Measurements from ENCODE around the gene RXFP4. TPM values are rescaled to one million over a fixed set of nuclear protein-coding genes. Genes with fewer than 3 reads are reported as not detected.
A peak's percentile ranks its signal among the peaks of the same experiment; 100 is the strongest.

Gene RXFP4
- total RNA-seq, 2 donors from 2014 or later: not detected

GRCh38 chr1:155944444-155944799 is 3.0 kb downstream of the RXFP4 start:
- DNase-seq (ENCODE audit: low spot score) (no peak), ATAC-seq (ENCODE audit: insufficient number of reproducible peaks, low FRiP score, low read depth) (no peak)
- no peaks in the 10 kb centered on the region for H3K27me3 ChIP-seq (replicated peaks; ENCODE audit: insufficient read depth)
- peaks cover 27 to 51% of the 10 kb centered on the region in 2 donors for H3K4me1 ChIP-seq (ENCODE audit: control insufficient read depth in 1 of 2, low read depth in 2 of 2)
- H3K9me3 ChIP-seq: no peaks in the 10 kb centered on the region
- no peak for TF ChIP-seq CTCF (IDR thresholded peaks at IDR 0.05)
- H3K36me3 ChIP-seq: peaks cover 26% of the 10 kb centered on the region
- H3K27ac ChIP-seq: peak overlapping the region; percentile 46 to 50
- H3K4me3 ChIP-seq: no peak overlapping the region

GRCh38 chr1:155946633-155947219 is 5.3 kb downstream of the RXFP4 start:
- no peak for DNase-seq (ENCODE audit: low spot score)
- Histone ChIP-seq H3K36me3 (peaks cover 46% of the 10 kb centered on the region), H3K9me3 (no peaks in the 10 kb centered on the region), H3K27ac (peak overlapping the region in 1 of 2 donors; percentile 46), H3K4me1 (ENCODE audit: control insufficient read depth in 1 of 2, low read depth in 2 of 2) (peaks cover 8 to 28% of the 10 kb centered on the region in 2 donors), H3K4me3 (no peak overlapping the region), H3K27me3 (replicated peaks; ENCODE audit: insufficient read depth) (no peaks in the 10 kb centered on the region)
- no peak for ATAC-seq (ENCODE audit: insufficient number of reproducible peaks, low FRiP score, low read depth)
- TF ChIP-seq CTCF (IDR thresholded peaks at IDR 0.05): no peak

GRCh38 chr1:155947292-155947691 is 5.9 kb downstream of the RXFP4 start:
- DNase-seq (ENCODE audit: low spot score) (no peak), ATAC-seq (ENCODE audit: insufficient number of reproducible peaks, low FRiP score, low read depth) (no peak)
- H3K4me1 ChIP-seq (ENCODE audit: control insufficient read depth in 1 of 2, low read depth in 2 of 2): peaks cover 5 to 22% of the 10 kb centered on the region in 2 donors
- H3K27me3 ChIP-seq (replicated peaks; ENCODE audit: insufficient read depth): no peaks in the 10 kb centered on the region
- TF ChIP-seq CTCF (IDR thresholded peaks at IDR 0.05): no peak
- H3K4me3 ChIP-seq: no peak overlapping the region
- H3K36me3 ChIP-seq: peaks cover 52% of the 10 kb centered on the region
- H3K27ac ChIP-seq: peak overlapping the region in 1 of 2 donors; percentile 46
- no peaks in the 10 kb centered on the region for H3K9me3 ChIP-seq

- no peaks in the 10 kb centered on the region for H3K9me3 ChIP-seq
- ATAC-seq (ENCODE audit: insufficient number of reproducible peaks, low FRiP score, low read depth): no peak
- no peak for DNase-seq (ENCODE audit: low spot score)
- H3K4me3 ChIP-seq: no peak overlapping the region
- H3K36me3 ChIP-seq: peaks cover 57% of the 10 kb centered on the region
- TF ChIP-seq CTCF (IDR thresholded peaks at IDR 0.05): no peak
- no peak overlapping the region for H3K27ac ChIP-seq
- H3K27me3 ChIP-seq (replicated peaks; ENCODE audit: insufficient read depth): no peaks in the 10 kb centered on the region
- peaks cover 5 to 22% of the 10 kb centered on the region in 2 donors for H3K4me1 ChIP-seq (ENCODE audit: control insufficient read depth in 1 of 2, low read depth in 2 of 2)
Observed at GRCh38 chr1:155947741-155948140, 6.3 kb downstream of the RXFP4 start.

- H3K4me3 ChIP-seq: no peak overlapping the region
- ATAC-seq (ENCODE audit: insufficient number of reproducible peaks, low FRiP score, low read depth) (no peak), DNase-seq (ENCODE audit: low spot score) (no peak)
- peaks cover 84% of the 10 kb centered on the region for H3K36me3 ChIP-seq
- H3K27me3 ChIP-seq (replicated peaks; ENCODE audit: insufficient read depth): no peaks in the 10 kb centered on the region
- no peak for TF ChIP-seq CTCF (IDR thresholded peaks at IDR 0.05)
- no peak overlapping the region for H3K27ac ChIP-seq
- no peaks in the 10 kb centered on the region for H3K9me3 ChIP-seq
- peaks cover 5 to 11% of the 10 kb centered on the region in 2 donors for H3K4me1 ChIP-seq (ENCODE audit: control insufficient read depth in 1 of 2, low read depth in 2 of 2)
Observed at GRCh38 chr1:155950829-155951228, 9.4 kb downstream of the RXFP4 start.

All from thoracic aorta (tissue), 2 donors.